A375 (cell line): ENCODE results near the gene RSPH1. TPM values are rescaled to one million over a fixed set of nuclear protein-coding genes. Genes with fewer than 3 reads are reported as not detected.

Experiments used
- total RNA-seq: library from RNA; depleted of rRNA; stranded (reverse); fragments of >200 nt; shearing (Covaris generic); gene quantifications from 2 replicates; pipeline ENCODE4 v1.2.3, GENCODE V29; 2014; rRNA removed

Gene RSPH1
- 0.08 and 0.11 TPM in 2 replicates for total RNA-seq

GRCh38 chr21:42496120-42496838 lies at the start of gene RSPH1:
Gene RSPH1 (minus strand): TSS chr21:42496224. CDS start chr21:42496186, 38 bp downstream.

DNA sequence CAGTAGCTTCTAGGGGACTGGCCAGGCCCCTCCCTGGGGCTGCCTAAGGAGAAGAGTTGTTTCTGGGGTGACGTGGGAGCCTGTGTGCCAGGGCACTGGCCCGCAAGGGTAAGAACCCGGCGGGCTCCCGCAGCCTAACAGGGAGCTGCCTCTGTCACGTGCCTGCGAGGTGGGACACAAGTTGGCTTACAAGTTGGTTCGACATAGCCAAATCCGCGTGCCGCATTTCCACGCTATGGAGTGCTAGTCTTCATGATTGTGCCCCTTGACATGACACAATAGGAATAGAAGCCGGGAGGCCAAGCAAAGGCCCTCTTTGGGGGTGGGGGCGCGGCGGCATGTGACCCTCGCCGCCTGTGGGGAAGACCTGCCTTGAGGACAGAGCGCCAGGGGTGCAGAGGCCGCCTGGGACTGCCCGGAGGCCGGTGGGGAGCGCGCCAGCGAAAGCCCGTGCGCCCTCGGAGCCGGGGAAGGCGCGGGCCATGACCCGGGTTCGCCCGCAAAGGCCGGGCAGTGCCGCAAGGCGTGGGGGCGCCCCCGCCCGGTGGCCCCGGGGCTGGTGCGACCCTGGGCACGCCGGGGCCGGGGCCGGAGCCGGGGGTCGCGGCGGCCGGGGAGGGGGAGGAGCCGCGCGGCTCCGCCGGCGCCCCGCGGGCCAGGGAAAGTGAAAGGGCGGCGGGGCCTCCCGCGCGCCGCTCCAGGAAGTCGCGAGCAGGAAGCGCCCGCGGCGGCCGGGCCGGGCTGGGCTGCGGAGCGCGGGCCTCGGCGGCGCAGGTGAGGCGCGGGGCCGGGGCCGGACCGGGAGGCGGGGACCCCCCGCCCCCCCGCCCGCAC lies 17.3 kb upstream of the RSPH1 start, which contains the start of gene SLC37A1:
TSS of gene SLC37A1 (plus strand) at position 702 of the 834 bp plus-strand sequence. CDS start 4,603 bp downstream, outside the sequence.

Other genes with a start within 250 kb of the RSPH1 start
- gene TFF3, start 180.8 kb downstream of the RSPH1 start, total RNA-seq: 0.40 and 2.5 TPM in 2 replicates
- 2.3 and 2.8 TPM in 2 replicates for gene TFF2, start 145.2 kb downstream of the RSPH1 start, total RNA-seq
- gene TFF1, start 129.7 kb downstream of the RSPH1 start, total RNA-seq: not detected in 2 replicates
- gene TMPRSS3, start 100.2 kb downstream of the RSPH1 start, total RNA-seq: 0.45 and 0.79 TPM in 2 replicates
- not detected in 2 replicates for gene UBASH3A, start 92.3 kb downstream of the RSPH1 start, total RNA-seq
- gene SLC37A1, start 17.6 kb upstream of the RSPH1 start, total RNA-seq: 2.3 and 3.3 TPM in 2 replicates
- gene PDE9A, start 157.4 kb upstream of the RSPH1 start, total RNA-seq: 7.6 and 9.6 TPM in 2 replicates